AG04449 (cell line): ENCODE data around the gene SF3B4.
"Not testable (repeated sequence)": the region's sequence is repeated elsewhere in the genome, so short reads cannot be mapped to it uniquely, and the experiment has no call there.

Source experiments
- CTCF ChIA-PET: fragments of 350-600 bp; formaldehyde crosslinking; extraction: SDS; loops from one replicate; lab custom pipeline; 2021; ENCODE audit warnings: antibody characterized with exemption; lab: Yijun Ruan, JAX
- POLR2A ChIA-PET: fragments of 400-600, 350-600 bp; formaldehyde crosslinking; extraction: SDS; loops from one replicate; lab custom pipeline; 2020; ENCODE audit warnings: antibody characterized with exemption, inconsistent platforms; lab: Yijun Ruan, JAX
- DNase-seq: peaks from one replicate; pipeline ENCODE4 v3.0.0-alpha.2; 2010; ENCODE audit warnings: low read depth, low spot score
- H3K4me3 ChIP-seq: 2 replicates; pipeline ENCODE4 v1.5.1; 2011; ENCODE audit warnings: low read depth, mild to moderate bottlenecking, control low read depth, low read length
- CTCF ChIP-seq: IDR thresholded peaks from one replicate; pipeline ENCODE4 v1.5.1; 2011; ENCODE audit warnings: mild to moderate bottlenecking, moderate library complexity, low read length, control low read depth, inconsistent platforms; ENCODE audit not compliant: insufficient read depth; ENCODE audit errors: missing control alignments

The SF3B4 gene

DNA sequence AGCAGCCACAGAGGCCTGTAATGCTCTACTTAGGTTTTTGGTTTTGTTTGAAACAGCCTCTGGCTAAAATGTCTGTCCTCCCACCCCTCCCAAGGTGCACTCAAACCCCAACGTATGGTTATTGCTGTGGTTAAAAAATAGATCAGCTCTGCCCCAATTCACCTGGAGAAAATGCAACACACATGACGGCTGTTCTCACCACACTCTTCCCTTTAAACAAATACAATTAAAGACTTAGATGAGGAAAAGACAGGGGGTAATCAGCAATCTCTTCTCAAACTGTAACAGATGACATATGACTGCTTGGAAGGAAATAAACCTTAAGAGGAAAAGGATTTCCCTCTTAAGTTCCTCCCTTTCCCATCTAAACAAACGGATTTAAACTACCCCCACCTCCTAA lies 15.3 kb upstream of the SF3B4 start:
- TF ChIP-seq CTCF = no peak
- no peak overlapping the region for H3K4me3 ChIP-seq
- no peak for DNase-seq
- ChIA-PET POLR2A (no interaction called here), CTCF (interaction anchor here (1.1 to 7.3 kb wide), 3 partner anchors 19 to 108 kb away, joined by 4 to 39 read pairs (median 5); a partner anchor contains a TSS)

GRCh38 chr1:149942207-149942606 lies 14.6 kb upstream of the SF3B4 start:
- H3K4me3 ChIP-seq = no peak overlapping the region
- CTCF ChIA-PET = interaction anchor here (1.1 to 7.3 kb wide), 3 partner anchors 19 to 109 kb away, joined by 4 to 39 read pairs (median 5); a partner anchor contains a TSS
- DNase-seq = no peak
- TF ChIP-seq CTCF = peak; percentile 19
- POLR2A ChIA-PET = interaction anchor here (0.7 kb wide), 1 partner anchor 56 kb away, joined by 3 read pairs; a partner anchor contains a TSS

DNA sequence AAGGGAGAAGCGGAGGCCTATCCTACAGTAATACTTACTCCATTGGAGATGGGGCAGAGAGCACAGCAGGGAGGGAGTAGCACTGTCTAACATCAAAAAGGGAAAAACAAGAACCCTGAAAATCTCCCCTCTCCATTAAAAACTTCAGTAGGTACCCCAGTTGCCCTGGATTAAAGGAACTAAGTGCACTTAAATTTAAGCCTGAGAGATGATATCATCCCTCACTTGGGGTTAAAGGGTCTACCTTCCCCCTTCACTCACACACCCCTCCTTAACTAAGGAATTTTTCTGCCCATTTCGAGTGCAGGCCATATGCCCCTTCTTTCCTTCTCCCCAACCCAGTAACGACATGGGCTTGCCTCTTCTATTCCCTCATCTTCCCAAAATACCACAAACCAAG lies 12.8 kb upstream of the SF3B4 start:
- no peak for TF ChIP-seq CTCF
- H3K4me3 ChIP-seq = no peak overlapping the region
- DNase-seq = no peak
- ChIA-PET CTCF (interaction anchor here (0.8 to 2.2 kb wide), 4 partner anchors 15 to 249 kb away, joined by 3 to 11 read pairs (median 3); no protein-coding TSS in a partner anchor), POLR2A (interaction anchor here (1.1 kb wide), 1 partner anchor 53 kb away, joined by 4 read pairs; a partner anchor contains a TSS)

GRCh38 chr1:149938668-149939003 lies 11.0 kb upstream of the SF3B4 start:
- H3K4me3 ChIP-seq = peak overlapping the region; percentile 18; the same call in 1 of the 2 replicates
- ChIA-PET POLR2A (interaction anchor here (0.6 to 0.9 kb wide), 3 partner anchors 52 to 1926 kb away, joined by 3 to 6 read pairs (median 4); a partner anchor contains a TSS), CTCF (interaction anchor here (1.2 to 2.2 kb wide), 4 partner anchors 22 to 111 kb away, joined by 3 to 11 read pairs (median 5); a partner anchor contains a TSS)
- DNase-seq = not testable (repeated sequence)

DNA sequence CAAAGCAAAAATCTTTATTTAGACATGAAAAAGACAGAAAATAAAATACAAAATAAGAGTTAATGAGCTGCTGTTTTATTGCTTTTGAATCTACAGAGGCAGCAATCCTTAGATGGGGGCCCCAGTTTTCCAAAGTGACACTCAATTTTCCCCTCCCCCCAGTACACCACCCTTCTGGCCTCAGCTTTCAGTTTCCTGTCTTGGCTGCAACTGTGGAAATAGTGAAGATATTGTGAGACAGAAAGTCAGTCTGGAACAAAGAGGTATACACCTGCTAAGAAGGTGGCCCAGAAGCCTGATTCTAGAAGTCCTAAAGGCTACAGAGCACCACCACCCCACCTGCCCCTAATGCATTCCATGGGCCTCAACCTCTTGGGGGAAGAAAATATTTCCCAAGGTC lies 10.2 kb upstream of the SF3B4 start:
- no peak for DNase-seq
- ChIA-PET POLR2A (interaction anchor here (1.3 kb wide), 1 partner anchor 50 kb away, joined by 4 read pairs; a partner anchor contains a TSS), CTCF (interaction anchor here (0.7 to 1.7 kb wide), 8 partner anchors 10 to 318 kb away, joined by 3 to 5 read pairs (median 3); no protein-coding TSS in a partner anchor)
- H3K4me3 ChIP-seq = no peak overlapping the region
- TF ChIP-seq CTCF = no peak

GRCh38 chr1:149936992-149937705 lies 9.5 kb upstream of the SF3B4 start:
- CTCF ChIA-PET = interaction anchor here (0.7 to 1.7 kb wide), 8 partner anchors 10 to 319 kb away, joined by 3 to 5 read pairs (median 3); no protein-coding TSS in a partner anchor
- peak overlapping the region; percentile 85 for H3K4me3 ChIP-seq
- TF ChIP-seq CTCF = peak; percentile 7
- no peak for DNase-seq
- POLR2A ChIA-PET = interaction anchor here (1.3 kb wide), 1 partner anchor 50 kb away, joined by 4 read pairs; a partner anchor contains a TSS
